AG09319 (cell line): Measurements from ENCODE around the gene SLC15A3.

ENCODE experiments used
- DNase-seq: peaks from one replicate; pipeline ENCODE4 v3.0.0-alpha.2; 2010; ENCODE audit warnings: low read depth; ENCODE audit errors: extremely low read depth
- CTCF ChIP-seq: IDR thresholded peaks from 2 replicates; pipeline ENCODE4 v1.5.1; 2011; ENCODE audit warnings: low read depth, mild to moderate bottlenecking, inconsistent platforms, low read length, moderate library complexity

Gene SLC15A3

GRCh38 chr11:60951904-60952741 lies at the start of gene SLC15A3:
TSS of gene SLC15A3 (minus strand) at chr11:60952176. CDS start at chr11:60951551, 625 bp downstream.
- TF ChIP-seq CTCF, result no peak
- no peak for DNase-seq

- no peak for DNase-seq
- TF ChIP-seq CTCF, result no peak
These were observed 48.5 kb upstream of the SLC15A3 start for GRCh38 chr11:61000426-61000825.

DNA sequence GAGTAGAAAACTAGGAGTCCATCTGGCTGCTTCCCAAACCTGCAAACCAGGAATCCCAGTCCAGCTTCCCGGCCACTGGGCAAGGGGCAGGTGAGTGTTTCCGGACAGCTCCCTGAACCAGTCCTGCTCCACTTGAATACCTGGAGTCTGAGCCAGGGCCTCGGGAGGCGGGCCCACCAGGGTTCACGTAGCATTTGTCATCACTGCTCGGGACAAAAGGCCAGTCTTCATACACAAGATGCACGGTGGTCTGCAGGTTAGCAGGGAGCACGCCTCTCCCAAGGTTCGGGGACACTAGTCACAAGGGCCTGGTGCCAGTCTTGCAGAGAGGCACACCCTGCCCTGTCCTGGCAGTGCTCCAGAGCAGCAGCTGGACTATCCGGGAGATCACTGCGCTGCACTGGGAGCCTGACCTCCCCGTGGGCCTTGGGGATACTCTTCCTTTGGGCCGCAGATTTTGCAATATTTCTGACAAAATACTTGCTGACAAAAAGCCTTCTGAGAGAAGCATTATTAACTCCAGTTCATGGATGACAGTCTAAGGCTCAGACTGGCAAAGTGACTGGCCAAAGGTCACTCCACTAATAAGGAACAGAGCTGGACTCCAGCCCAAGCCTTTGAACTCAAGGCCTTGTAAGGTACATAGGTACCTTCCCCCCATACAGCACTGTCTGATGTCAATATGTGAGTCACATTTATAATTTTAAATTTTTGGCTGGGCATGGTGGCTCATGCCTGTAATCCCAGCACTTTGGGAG lies 44.6 kb upstream of the SLC15A3 start:
- TF ChIP-seq CTCF, result no peak
- no peak for DNase-seq

- no peak for DNase-seq
- no peak for TF ChIP-seq CTCF
These were observed 43.8 kb upstream of the SLC15A3 start for GRCh38 chr11:60995798-60996197.

DNA sequence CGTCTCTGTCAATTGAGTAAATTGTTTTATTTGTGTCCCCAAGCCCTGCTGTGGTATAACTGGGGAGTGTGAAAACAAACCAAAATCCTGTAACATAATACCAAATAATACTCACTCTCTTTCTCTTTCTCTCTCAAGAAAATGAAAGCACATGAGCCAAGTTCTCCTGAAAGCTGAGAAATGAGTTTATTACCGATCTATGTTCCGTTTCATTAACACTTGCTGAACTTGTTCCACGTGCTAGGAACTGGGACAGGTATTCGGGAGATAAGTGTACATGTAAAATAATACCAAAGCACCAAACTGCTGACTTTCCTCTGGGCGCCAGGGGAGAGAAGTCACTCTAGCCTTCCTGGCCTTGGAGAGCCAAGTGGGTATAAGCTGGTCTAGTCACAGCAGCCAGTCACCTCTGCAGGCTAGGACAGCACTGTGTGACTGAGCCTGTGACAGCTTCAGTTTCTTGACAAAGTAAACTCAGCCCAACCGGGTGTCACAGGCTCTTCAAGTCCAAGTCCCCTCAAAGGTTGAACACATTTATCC lies 42.6 kb upstream of the SLC15A3 start:
- no peak for DNase-seq
- no peak for TF ChIP-seq CTCF

GRCh38 chr11:60993615-60994014 lies 41.6 kb upstream of the SLC15A3 start:
- DNase-seq, result no peak
- no peak for TF ChIP-seq CTCF
